Keratinocyte (primary cell): Measurements from ENCODE around the gene COMMD6. TPM values are rescaled to one million over a fixed set of nuclear protein-coding genes. Genes with fewer than 3 reads are reported as not detected.

Experiments
- DNase-seq: peaks from one replicate; pipeline ENCODE4 v3.0.0-alpha.2; 2011; ENCODE audit warnings: low read depth, missing footprints, low spot score
- FAIRE-seq: peaks from 2 replicates; lab custom pipeline; 2011; peaks lifted over from hg19 to GRCh38; lab: Jason Lieb, UNC
- H2AFZ ChIP-seq: 2 replicates; pipeline ENCODE4 v1.6.0; 2012; ENCODE audit warnings: low read length, control low read depth, inconsistent platforms; ENCODE audit not compliant: control insufficient read depth
- H3K27ac ChIP-seq: 2 replicates; pipeline ENCODE4 v1.5.1; 2011; ENCODE audit warnings: low read length; ENCODE audit not compliant: control insufficient read depth, insufficient read depth
- H3K27me3 ChIP-seq: 3 replicates; pipeline ENCODE4 v1.6.0; 2011; ENCODE audit warnings: low read length; ENCODE audit not compliant: control insufficient read depth, insufficient read depth; ENCODE audit errors: extremely low read depth
- H3K36me3 ChIP-seq, 2 experiments: 2 replicates in 1 of 2; 3 replicates in 1 of 2; pipeline ENCODE4 v1.5.1; 2011; ENCODE audit warnings: low read length in 2 of 2, mild to moderate bottlenecking in 1 of 2; ENCODE audit not compliant: control insufficient read depth in 2 of 2, insufficient read depth in 2 of 2; ENCODE audit errors: extremely low read depth in 1 of 2
- H3K4me1 ChIP-seq: 3 replicates; pipeline ENCODE4 v1.5.1; 2011; ENCODE audit warnings: low read length; ENCODE audit not compliant: control insufficient read depth, insufficient read depth; ENCODE audit errors: extremely low read depth
- H3K4me2 ChIP-seq: 3 replicates; pipeline ENCODE4 v1.6.0; 2011; ENCODE audit warnings: low read depth, low read length; ENCODE audit not compliant: control insufficient read depth, insufficient read depth; ENCODE audit errors: extremely low read depth
- H3K4me3 ChIP-seq, 3 experiments: fragments of 200-600 bp in 1 of 3; sonication (generic) in 1 of 3; 2 replicates in 2 of 3; 3 replicates in 1 of 3; pipeline ENCODE4 v1.5.1; 2011 to 2016; ENCODE audit warnings: low read length in 3 of 3, mild to moderate bottlenecking in 3 of 3, control low read depth in 2 of 3, inconsistent platforms in 1 of 3, low read depth in 1 of 3, mixed read lengths in 1 of 3, mixed run types in 1 of 3, moderate library complexity in 1 of 3; ENCODE audit not compliant: control insufficient read depth in 2 of 3, insufficient read depth in 2 of 3; ENCODE audit errors: extremely low read depth in 1 of 3
- H3K79me2 ChIP-seq: 2 replicates; pipeline ENCODE4 v1.6.0; 2012; ENCODE audit warnings: low read length; ENCODE audit not compliant: control insufficient read depth, insufficient read depth
- H3K9ac ChIP-seq: 3 replicates; pipeline ENCODE4 v1.6.0; 2011; ENCODE audit warnings: low read length; ENCODE audit not compliant: control insufficient read depth, insufficient read depth; ENCODE audit errors: extremely low read depth
- H3K9me1 ChIP-seq: 3 replicates; pipeline ENCODE4 v1.6.0; 2011; ENCODE audit warnings: low read length; ENCODE audit not compliant: control insufficient read depth, insufficient read depth; ENCODE audit errors: extremely low read depth
- H3K9me3 ChIP-seq: 2 replicates; pipeline ENCODE4 v1.5.1; 2012; ENCODE audit warnings: low read depth, low read length; ENCODE audit not compliant: control insufficient read depth
- H4K20me1 ChIP-seq: 3 replicates; pipeline ENCODE4 v1.6.0; 2011; ENCODE audit warnings: low read length; ENCODE audit not compliant: control insufficient read depth, insufficient read depth; ENCODE audit errors: extremely low read depth
- CTCF ChIP-seq, 3 experiments: IDR thresholded peaks in 1 of 3; conservative IDR thresholded peaks in 1 of 3; optimal IDR thresholded peaks in 1 of 3; 2 replicates in 2 of 3; 3 replicates in 1 of 3; pipeline versions ENCODE3 to v1.5.1; 2011; ENCODE audit warnings: low read length in 3 of 3, mild to moderate bottlenecking in 3 of 3, moderate library complexity in 2 of 3, control low read depth in 1 of 3, inconsistent platforms in 1 of 3; ENCODE audit not compliant: insufficient read depth in 2 of 3; ENCODE audit errors: extremely low read depth in 1 of 3
- EZH2 ChIP-seq: IDR thresholded peaks from one replicate; pipeline ENCODE4 v1.6.1; 2012; ENCODE audit warnings: inconsistent platforms, mild to moderate bottlenecking, low read length, moderate library complexity
- dilution Hi-C: fragments of 300-500 bp; cut with MboI; formaldehyde crosslinking; loops from one replicate; pipeline ENCODE4 v1.7.0; 2020; ENCODE audit warnings: low sequenced_read_pairs; ENCODE audit not compliant: extremely low pct_ligation_motif_present
- polyA plus RNA-seq, 5 experiments: library from polyadenylated mRNA; depleted of rRNA in 3 of 5; stranded (reverse) in 3 of 5; stranded (forward) in 1 of 5; unstranded in 1 of 5; fragments of >200 nt; gene quantifications; 1 replicate in 1 of 5; 2 replicates in 3 of 5; 3 replicates in 1 of 5; pipeline versions ENCODE4 v1.2.1 to v1.2.3, GENCODE V29; 2011 to 2012; ENCODE audit warnings: missing spikeins in 2 of 5, low read depth in 1 of 5, low replicate concordance in 1 of 5

COMMD6 gene
- polyA plus RNA-seq, 1 donor (not counting 4 experiments of a cell fraction or from before 2014, with no cell fraction given): 403 TPM

DNA sequence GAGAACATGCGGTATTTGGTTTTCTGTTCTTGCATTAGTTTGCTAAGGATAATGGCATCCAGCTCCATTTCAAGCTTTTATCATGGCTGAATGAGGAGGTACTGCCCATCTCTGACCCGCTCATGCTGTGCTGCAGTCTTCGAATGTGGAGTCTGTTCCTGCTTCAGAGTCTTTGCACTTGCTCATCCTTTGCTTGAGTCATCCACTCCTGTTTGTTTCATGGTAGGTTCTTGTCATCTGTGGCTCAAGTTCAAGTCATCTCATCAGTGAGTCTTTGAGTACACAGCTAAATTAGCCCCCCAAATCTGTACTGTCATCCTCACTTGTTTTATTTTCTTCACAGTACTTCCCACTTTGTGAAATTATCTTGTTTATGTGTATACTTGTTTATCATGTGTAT, 17.3 kb upstream of the COMMD6 start:
- dilution Hi-C loops: no loop called here
- Histone ChIP-seq H3K36me3 (peaks cover 0 to 18% of the 10 kb centered on the region in 2 experiments), H3K9ac (no peak overlapping the region), H3K4me3 (no peak overlapping the region), H3K9me3 (no peaks in the 10 kb centered on the region), H3K79me2 (peaks cover 74% of the 10 kb centered on the region), H4K20me1 (no peaks in the 10 kb centered on the region), H3K4me2 (no peak overlapping the region), H3K27me3 (no peaks in the 10 kb centered on the region), H3K27ac (no peak overlapping the region), H3K4me1 (peaks cover 13% of the 10 kb centered on the region), H3K9me1 (peaks cover 2% of the 10 kb centered on the region), H2AFZ (no peak overlapping the region)
- DNase-seq (no peak), FAIRE-seq (peak; percentile 58)
- TF ChIP-seq CTCF (optimal IDR thresholded peaks at IDR 0.05 in 1 of 3, IDR thresholded peaks at IDR 0.05 in 1 of 3, conservative IDR thresholded peaks at IDR 0.05 in 1 of 3; ENCODE audit: extremely low read depth in 1 of 3, insufficient read depth in 2 of 3, low read length in 3 of 3) (no peak), EZH2 (no peak)

- peaks cover 0 to 18% of the 10 kb centered on the region in 2 experiments for H3K36me3 ChIP-seq
- DNase-seq (no peak), FAIRE-seq (no peak)
- no peak overlapping the region for H3K4me3 ChIP-seq
- TF ChIP-seq CTCF (optimal IDR thresholded peaks at IDR 0.05 in 1 of 3, IDR thresholded peaks at IDR 0.05 in 1 of 3, conservative IDR thresholded peaks at IDR 0.05 in 1 of 3; ENCODE audit: extremely low read depth in 1 of 3, insufficient read depth in 2 of 3, low read length in 3 of 3) (no peak), EZH2 (no peak)
- no peaks in the 10 kb centered on the region for H3K27me3 ChIP-seq
- dilution Hi-C loops: no loop called here
- peaks cover 78% of the 10 kb centered on the region for H3K79me2 ChIP-seq
- H3K9me3 ChIP-seq: no peaks in the 10 kb centered on the region
- H2AFZ ChIP-seq: no peak overlapping the region
- no peak overlapping the region for H3K9ac ChIP-seq
- H3K27ac ChIP-seq: no peak overlapping the region
- H3K9me1 ChIP-seq: peaks cover 2% of the 10 kb centered on the region
- H4K20me1 ChIP-seq: no peaks in the 10 kb centered on the region
- H3K4me2 ChIP-seq: no peak overlapping the region
- peaks cover 13% of the 10 kb centered on the region for H3K4me1 ChIP-seq
These were observed 16.8 kb upstream of the COMMD6 start for GRCh38 chr13:75554464-75554863.
